OCI-LY3 (cell line): Measurements from ENCODE around the gene WWOX.

Experiments used
- H2AFZ ChIP-seq: fragments of 200-600, 300-600 bp; shearing (Covaris generic); 2 replicates; pipeline ENCODE4 v1.6.0; 2014; ENCODE audit warnings: antibody characterized with exemption, low read depth, low read length
- H3K27ac ChIP-seq: fragments of 200-600, 300-600 bp; sonication (generic); 2 replicates; pipeline ENCODE4 v1.5.1; 2014; ENCODE audit warnings: mild to moderate bottlenecking, low read length, moderate library complexity, mixed read lengths
- H3K27me3 ChIP-seq: fragments of 200-600, 300-600 bp; sonication (generic); 2 replicates; pipeline ENCODE4 v1.6.1; 2014; ENCODE audit warnings: low read depth, low read length, mixed read lengths
- H3K36me3 ChIP-seq: fragments of 200-600, 300-600 bp; sonication (generic); replicated peaks from 2 replicates; pipeline ENCODE3; 2014; ENCODE audit warnings: low read depth, low read length, mixed read lengths
- H3K4me1 ChIP-seq: fragments of 300-600, 200-600 bp; sonication (generic); 2 replicates; pipeline ENCODE4 v1.6.1; 2014; ENCODE audit warnings: low read length, mixed read lengths
- H3K4me2 ChIP-seq: fragments of 200-600, 300-600 bp; sonication (generic); 2 replicates; pipeline ENCODE4 v1.6.1; 2014; ENCODE audit warnings: low read length, mixed read lengths
- H3K4me3 ChIP-seq: fragments of 300-600, 200-600 bp; sonication (generic); 2 replicates; pipeline ENCODE4 v1.5.1; 2014; ENCODE audit warnings: antibody characterized with exemption, mild to moderate bottlenecking, low read length, moderate library complexity
- H3K79me2 ChIP-seq: fragments of 300-600, 200-600 bp; shearing (Covaris generic); 2 replicates; pipeline ENCODE4 v1.6.1; 2014; ENCODE audit warnings: mild to moderate bottlenecking, low read length, mixed read lengths
- H3K9ac ChIP-seq: fragments of 300-600, 200-600 bp; shearing (Covaris generic); 2 replicates; pipeline ENCODE4 v1.6.0; 2014; ENCODE audit warnings: mild to moderate bottlenecking, low read length, moderate library complexity
- H3K9me3 ChIP-seq: fragments of 200-600, 300-600 bp; shearing (Covaris generic); 2 replicates; pipeline ENCODE4 v1.6.1; 2014; ENCODE audit warnings: low read length, mixed read lengths; ENCODE audit not compliant: insufficient read depth
- H4K20me1 ChIP-seq: fragments of 200-600, 300-600 bp; sonication (generic); 2 replicates; pipeline ENCODE4 v1.6.1; 2016; ENCODE audit warnings: low read length, mixed read lengths; ENCODE audit not compliant: insufficient read depth
- EZH2phosphoT487 ChIP-seq: fragments of 200-600 bp; shearing (Covaris generic); IDR thresholded peaks from 2 replicates; pipeline ENCODE4 v1.6.1; 2018; ENCODE audit warnings: antibody characterized with exemption, mixed run types, low read depth
- TF ChIP-seq, protein P1 (sequence below): fragments of 200-600, 300-600 bp; sonication (generic); IDR thresholded peaks from 2 replicates; pipeline ENCODE4 v1.5.1; 2014; ENCODE audit warnings: antibody characterized with exemption, low read length, low read depth

Gene WWOX

DNA sequence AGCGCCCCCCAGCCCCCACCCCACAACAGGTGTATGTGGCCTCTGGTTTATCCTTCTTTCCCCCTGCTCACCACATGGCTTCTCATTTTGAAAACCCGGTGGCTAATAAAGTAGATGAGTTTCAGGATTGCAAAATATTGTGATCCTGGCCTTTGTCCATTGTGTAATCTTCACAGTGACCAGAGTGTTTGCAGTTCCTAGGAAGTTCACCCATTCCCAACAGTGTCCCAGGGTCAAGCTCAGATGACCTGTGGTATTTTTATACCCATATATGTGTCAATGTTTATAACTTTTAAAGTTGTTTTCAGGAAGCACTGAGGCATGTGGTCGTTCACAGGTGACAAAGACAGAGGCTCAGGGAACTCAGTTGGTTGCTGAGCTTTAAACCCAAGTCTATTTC, 721.9 kb downstream of the WWOX start:
- TF ChIP-seq, protein P1, sequence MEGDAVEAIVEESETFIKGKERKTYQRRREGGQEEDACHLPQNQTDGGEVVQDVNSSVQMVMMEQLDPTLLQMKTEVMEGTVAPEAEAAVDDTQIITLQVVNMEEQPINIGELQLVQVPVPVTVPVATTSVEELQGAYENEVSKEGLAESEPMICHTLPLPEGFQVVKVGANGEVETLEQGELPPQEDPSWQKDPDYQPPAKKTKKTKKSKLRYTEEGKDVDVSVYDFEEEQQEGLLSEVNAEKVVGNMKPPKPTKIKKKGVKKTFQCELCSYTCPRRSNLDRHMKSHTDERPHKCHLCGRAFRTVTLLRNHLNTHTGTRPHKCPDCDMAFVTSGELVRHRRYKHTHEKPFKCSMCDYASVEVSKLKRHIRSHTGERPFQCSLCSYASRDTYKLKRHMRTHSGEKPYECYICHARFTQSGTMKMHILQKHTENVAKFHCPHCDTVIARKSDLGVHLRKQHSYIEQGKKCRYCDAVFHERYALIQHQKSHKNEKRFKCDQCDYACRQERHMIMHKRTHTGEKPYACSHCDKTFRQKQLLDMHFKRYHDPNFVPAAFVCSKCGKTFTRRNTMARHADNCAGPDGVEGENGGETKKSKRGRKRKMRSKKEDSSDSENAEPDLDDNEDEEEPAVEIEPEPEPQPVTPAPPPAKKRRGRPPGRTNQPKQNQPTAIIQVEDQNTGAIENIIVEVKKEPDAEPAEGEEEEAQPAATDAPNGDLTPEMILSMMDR = no peak
- TF ChIP-seq EZH2phosphoT487 = no peak

DNA sequence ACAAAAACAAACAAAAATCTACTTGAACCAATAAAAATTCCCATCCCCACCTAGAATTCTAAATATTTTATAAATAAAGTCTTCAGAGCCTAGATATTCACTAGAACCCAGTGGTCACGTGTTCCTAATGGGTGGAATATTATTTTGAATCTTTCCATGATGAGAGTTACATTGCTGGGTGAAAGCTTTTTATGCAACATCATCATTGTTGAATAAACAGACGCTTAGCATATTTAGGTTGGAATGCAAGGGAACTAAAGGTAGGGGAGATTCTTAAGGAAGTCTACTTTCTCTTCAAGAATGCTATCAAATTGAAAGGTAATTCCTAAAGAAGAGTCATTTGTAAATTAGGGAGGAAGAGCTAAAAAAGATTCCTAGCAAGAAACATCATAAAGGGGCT, 723.1 kb downstream of the WWOX start:
- Histone ChIP-seq H3K27ac (no peak overlapping the region), H3K36me3 (no peaks in the 10 kb centered on the region), H3K27me3 (no peaks in the 10 kb centered on the region), H3K9ac (no peak overlapping the region), H3K4me1 (no peaks in the 10 kb centered on the region), H4K20me1 (no peaks in the 10 kb centered on the region), H3K79me2 (no peaks in the 10 kb centered on the region), H3K4me2 (no peak overlapping the region), H2AFZ (no peak overlapping the region), H3K9me3 (no peaks in the 10 kb centered on the region), H3K4me3 (no peak overlapping the region)
- TF ChIP-seq, protein P1 = no peak
- no peak for TF ChIP-seq EZH2phosphoT487

More for the DNA sequence above, 721.9 kb downstream of the WWOX start:
- Histone ChIP-seq H3K36me3 (no peaks in the 10 kb centered on the region), H3K27me3 (no peaks in the 10 kb centered on the region), H3K27ac (no peak overlapping the region), H3K4me1 (no peaks in the 10 kb centered on the region), H3K9ac (no peak overlapping the region), H3K4me3 (no peak overlapping the region), H4K20me1 (no peaks in the 10 kb centered on the region), H3K9me3 (no peaks in the 10 kb centered on the region), H2AFZ (no peak overlapping the region), H3K79me2 (no peaks in the 10 kb centered on the region), H3K4me2 (no peak overlapping the region)

DNA sequence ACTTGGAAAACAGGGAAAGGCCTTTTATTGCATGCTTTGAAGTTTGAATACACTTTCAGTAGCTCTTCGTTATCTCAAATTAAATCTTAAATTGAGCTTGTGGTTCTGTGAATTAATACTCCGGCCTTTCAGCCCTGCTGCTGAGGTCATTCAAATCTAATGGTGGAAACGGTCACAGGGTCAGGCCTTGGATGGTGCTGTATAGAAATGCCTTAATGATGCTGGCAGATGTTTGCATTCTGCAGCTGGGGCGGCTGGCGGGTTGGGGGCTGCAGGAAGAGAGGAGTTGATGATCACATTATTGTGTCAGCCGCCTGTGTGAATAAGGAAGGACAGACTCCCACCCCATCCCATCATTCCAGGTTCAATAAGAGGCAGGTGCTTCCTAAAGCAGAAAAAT, 723.6 kb downstream of the WWOX start:
- Histone ChIP-seq H3K36me3 (no peaks in the 10 kb centered on the region), H2AFZ (no peak overlapping the region), H3K4me3 (no peak overlapping the region), H3K4me1 (no peaks in the 10 kb centered on the region), H3K9me3 (no peaks in the 10 kb centered on the region), H3K27ac (no peak overlapping the region), H3K79me2 (no peaks in the 10 kb centered on the region), H3K9ac (no peak overlapping the region), H3K4me2 (no peak overlapping the region), H3K27me3 (no peaks in the 10 kb centered on the region), H4K20me1 (no peaks in the 10 kb centered on the region)
- no peak for TF ChIP-seq EZH2phosphoT487
- TF ChIP-seq, protein P1 = no peak

DNA sequence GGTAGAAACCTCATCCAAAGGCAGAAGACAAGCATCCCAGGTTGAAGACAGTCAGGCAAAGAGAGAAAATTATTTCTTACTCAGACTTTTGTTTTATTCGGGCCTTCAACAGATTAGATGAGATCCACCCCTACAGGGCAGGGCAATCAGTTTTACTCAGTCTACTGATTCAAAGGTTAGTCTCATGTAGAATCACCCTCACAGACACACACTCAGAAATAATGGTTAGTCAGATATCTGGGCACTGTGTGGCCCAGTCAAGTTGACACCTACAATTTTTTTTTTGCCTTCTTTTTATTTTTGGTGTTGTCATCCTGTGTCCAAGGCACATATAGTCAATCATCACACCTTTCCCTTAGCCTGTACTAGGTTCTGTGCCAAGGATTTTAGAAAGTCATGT, 729.8 kb downstream of the WWOX start:
- Histone ChIP-seq H3K27ac (no peak overlapping the region), H3K4me1 (no peaks in the 10 kb centered on the region), H3K36me3 (no peaks in the 10 kb centered on the region), H3K4me2 (no peak overlapping the region), H4K20me1 (no peaks in the 10 kb centered on the region), H3K9me3 (no peaks in the 10 kb centered on the region), H3K79me2 (no peaks in the 10 kb centered on the region), H3K4me3 (no peak overlapping the region), H3K27me3 (no peaks in the 10 kb centered on the region), H2AFZ (no peak overlapping the region), H3K9ac (no peak overlapping the region)
- no peak for TF ChIP-seq EZH2phosphoT487
- TF ChIP-seq, protein P1 = no peak
